T-helper 2 cell treated with Interferon-gamma antibody and Interleukin-4, amounts not matched to agents 100 ng/mL and 5 ng/mL, for 36 hours (primary cell): ENCODE data around the gene C15orf39. TPM values are rescaled to one million over a fixed set of nuclear protein-coding genes. Genes with fewer than 3 reads are reported as not detected.

Experiments used
- intact Hi-C: fragments of 100-400 bp; cut with micrococcal nuclease; formaldehyde crosslinking; loops from one replicate; pipeline ENCODE4 v1.15.1; 2023
- total RNA-seq: library from RNA; stranded (reverse); gene quantifications from 2 replicates; pipeline ENCODE4 v1.2.3, GENCODE V29; 2022

Gene C15orf39
- total RNA-seq, 1 donor from 2014 or later: 117 TPM

DNA sequence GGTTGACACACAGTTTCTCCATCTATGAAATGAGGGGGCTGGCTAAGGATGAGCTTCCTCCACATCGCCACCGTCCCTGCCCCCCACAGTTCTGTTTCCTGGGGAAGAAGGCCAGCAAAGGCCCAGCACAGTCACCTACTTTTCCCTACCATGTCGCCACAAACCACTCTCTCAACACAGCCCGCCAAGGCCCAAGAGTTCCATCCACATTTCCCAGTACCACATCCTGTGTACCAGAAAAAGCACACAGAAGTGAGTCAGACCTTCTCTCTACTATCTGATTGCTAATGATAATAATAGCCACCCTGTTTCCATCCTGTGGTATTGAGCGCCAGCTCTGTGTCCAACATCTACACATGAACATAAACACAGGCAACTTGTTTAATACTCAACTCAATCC lies 30.3 kb upstream of the C15orf39 start:
- intact Hi-C loops: no loop called here

DNA sequence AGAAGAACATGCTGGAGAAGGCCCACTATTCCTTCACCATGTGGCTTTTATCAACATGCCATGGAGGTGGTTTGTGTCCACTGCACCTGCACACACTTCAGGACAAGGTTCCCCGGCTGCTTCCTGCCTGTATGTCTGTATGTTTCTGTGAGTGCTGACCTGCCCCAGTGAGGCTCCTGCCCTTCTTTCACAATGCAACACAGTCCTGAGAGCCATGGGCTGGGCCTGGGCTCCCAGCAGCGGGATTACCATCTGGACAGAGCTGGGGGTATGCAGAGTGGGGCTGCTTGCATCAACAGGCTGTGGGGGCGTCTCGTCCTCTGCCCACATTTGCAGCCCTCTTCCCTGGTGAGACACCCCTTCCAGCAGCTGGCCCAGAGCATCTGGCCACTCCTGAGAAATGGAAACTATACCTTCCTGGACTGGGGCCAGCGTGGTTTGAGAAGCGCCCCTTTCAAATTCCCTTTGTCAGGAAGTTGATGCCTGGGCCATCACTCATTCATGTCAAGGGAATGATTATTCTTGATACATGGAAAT lies 29.3 kb upstream of the C15orf39 start:
- intact Hi-C loops: no loop called here

DNA sequence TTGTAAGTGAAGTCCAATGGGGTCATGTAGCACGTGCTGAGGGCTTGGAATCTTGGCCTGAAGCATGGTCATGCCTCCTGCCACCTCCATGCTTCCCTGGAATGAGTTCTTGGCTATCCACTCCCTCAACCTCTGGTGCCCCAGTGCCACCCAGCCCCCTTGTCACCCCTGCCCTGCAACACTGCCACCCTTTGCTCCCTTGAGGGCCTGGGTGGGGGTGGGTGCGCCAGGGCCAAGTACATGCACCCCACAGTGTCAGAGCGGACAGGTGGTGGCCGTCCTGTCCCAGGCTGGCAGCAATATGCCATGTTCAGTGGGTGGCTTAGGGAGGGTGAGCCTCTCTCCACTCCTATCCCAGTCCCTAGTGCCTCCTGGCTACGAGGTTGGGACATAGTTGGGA lies 27.6 kb upstream of the C15orf39 start:
- intact Hi-C loops: no loop called here

DNA sequence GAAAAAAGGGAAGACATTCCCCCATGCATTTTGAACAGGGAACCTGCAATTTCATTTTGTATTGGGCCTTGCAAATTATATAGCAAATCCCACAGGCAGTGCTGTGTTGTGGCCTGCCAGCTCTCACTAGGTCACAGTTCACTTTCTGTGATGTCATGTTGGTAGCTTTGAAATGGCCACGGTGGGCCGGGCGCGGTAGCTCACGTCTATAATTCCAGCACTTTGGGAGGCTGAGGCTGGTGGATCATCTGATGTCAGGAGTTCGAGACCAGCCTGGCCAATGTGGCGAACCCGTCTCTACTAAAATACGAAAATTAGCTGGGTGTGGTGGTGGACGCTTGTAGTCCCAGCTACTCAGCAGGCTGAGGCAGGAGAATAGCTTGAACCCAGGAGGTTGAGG lies 27.0 kb upstream of the C15orf39 start:
- intact Hi-C loops: no loop called here

DNA sequence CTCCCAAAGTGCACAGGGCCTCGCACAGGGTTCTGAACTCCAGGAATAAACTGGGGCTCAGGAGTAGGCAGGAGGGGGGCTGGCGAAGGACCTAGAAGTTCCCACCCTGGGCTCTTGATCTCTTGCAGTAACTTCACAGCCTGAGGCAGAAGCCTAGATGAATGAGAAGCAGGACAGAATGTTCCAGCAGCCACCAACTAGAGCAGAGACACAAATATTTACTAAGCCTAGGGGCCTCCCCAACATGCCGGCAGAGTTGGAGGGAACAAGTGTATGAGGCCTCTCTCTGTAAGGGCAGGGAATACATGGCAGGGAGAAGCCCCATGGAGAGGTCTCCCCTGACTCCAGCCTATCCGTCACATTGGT lies 25.3 kb upstream of the C15orf39 start:
- intact Hi-C loops: no loop called here

DNA sequence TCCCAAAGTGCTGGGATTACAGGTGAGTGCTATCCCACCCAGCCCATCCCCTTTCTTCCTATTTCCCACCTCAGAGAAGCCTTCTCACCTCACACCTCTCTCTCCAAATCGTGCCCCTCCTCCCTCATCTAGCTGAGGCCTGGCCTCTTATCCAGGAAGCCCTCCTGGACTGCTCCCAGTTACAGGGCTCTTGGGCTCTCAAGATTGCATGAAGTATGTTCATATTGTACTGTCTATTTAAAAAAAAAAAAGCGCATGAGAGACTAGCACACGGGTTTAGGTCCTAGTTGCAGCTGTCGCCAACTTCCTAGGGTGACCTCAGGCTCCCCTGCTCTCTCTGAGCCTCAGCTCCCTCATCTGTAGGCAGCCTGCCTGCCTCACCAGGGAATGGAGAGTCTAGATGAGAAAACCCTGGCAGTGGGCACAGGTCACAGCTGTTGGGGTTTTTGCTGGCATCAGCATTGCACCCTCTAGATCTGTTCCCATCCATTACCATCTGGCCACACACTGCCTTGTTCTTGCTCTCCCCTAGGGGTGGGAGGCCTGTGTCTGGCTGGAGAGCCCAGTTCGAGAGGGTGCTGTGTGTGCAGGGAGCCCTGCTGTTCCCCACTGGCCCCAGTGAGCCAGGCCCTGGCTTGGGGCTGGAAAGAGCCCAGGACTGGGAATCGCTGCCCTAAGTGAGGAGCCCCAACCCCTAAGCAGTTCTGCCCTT lies 24.2 kb upstream of the C15orf39 start:
- intact Hi-C loops: no loop called here

DNA sequence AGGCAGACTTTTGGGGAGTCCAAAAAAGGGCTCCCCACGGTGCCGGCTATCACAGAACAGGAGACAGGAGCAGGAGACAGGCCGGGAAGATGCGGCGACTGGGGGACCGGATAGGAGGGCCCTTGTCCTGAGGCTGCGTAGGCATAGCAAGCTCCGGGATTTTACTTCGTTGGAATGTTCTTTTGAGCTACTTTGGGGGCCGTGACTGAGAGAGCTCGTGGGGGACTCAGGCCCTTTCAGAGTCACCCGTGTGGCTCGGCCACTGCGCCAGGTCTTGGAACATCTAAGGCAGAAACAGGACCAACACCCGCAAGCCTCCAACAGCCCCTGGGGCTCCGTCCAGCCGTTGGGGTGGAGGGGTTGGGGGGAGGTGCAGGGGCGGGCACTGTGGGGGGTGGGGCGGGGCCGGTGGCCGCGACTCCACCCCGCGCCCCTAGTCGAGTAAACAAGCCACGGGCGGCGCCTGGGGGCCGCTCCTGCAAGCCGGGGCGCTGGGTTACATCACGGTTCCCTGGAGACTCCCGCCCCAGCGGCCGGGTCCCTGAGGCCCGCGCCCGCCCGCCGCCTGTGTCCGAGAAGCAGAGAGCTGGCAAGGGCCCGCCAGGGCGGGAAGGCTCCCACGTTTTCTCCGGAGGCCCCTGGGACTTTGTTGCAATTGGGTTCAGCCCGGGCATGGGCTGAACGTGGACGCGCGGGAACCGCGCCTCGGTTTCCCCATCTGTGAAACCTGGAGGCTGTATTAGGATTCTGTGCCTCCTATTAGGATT lies 23.3 kb upstream of the C15orf39 start:
- intact Hi-C loops: no loop called here

DNA sequence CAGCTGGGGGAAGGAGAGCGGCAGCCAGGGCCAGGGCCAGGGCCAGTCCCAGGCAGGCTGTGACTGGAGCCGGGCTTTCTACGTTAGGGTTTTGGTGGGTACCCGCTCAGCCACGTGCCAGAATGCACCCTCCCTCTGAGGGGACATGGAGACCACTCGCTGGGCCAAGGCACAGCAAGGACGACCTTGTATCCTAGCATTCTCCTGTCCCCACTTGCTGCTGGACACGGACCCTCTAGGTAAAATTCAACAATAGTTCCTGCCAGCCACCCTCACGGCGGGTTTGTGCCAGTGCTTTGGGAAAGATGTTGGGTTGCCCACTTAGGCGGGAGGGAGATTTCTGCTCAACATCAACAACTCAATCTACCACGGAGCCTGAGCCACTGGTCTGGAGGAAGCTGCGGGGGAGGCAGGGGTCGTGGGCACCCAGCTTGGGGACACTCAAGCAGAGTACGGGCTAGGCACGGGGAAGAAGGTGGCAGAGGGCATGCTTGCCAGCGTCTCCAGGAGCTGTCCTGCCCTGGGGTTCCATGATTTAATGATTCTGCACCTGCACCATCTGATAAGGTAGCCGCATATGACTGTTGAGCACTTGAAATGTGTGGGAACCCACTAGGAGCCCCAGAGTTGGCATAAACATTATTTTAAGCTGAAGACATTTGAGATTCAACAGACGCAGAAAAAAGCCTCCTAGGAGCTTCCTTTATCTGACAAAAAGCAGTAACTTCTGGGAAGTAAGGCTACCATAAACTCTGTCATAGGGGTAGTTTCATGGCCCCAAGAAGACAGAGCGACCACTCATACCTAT lies 22.5 kb upstream of the C15orf39 start:
- intact Hi-C loops: no loop called here

DNA sequence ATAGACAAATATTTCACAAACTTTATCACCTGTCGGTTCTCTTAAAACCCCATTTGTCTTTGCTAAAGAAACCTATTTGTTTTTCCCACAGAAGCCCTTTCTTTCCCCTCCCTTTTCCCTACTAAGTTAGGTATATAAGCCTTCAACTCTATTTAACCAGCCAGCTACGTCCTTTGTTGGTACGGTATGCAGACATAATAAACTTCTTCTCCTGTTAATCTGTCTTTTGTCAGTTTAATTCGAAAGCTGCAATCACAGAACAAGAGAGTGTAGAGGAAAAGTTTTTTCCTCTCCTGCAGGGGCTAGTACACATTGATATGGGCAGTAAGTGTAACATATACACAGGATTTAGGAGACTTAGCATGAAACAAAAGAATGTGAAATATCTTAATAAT lies 21.9 kb upstream of the C15orf39 start:
- intact Hi-C loops: no loop called here

DNA sequence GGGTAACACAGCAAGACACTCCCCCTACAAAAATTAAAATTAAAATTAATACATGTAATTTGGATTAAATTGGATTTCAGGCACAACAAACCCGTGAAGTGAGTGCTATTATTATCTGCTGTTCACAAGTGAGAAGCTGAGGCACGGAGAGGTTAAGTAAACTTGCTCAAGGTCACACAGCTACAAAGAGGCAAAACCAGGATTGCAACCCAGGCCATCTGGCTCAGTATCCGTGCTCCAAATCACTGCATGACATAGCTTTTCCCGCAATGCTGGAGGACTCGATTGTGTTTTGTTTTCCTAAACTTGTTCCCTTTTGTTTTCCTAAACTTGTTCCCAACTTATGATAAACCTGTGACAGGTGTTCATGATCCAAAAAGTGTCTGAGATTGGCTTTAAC lies 19.9 kb upstream of the C15orf39 start:
- intact Hi-C loops: no loop called here

DNA sequence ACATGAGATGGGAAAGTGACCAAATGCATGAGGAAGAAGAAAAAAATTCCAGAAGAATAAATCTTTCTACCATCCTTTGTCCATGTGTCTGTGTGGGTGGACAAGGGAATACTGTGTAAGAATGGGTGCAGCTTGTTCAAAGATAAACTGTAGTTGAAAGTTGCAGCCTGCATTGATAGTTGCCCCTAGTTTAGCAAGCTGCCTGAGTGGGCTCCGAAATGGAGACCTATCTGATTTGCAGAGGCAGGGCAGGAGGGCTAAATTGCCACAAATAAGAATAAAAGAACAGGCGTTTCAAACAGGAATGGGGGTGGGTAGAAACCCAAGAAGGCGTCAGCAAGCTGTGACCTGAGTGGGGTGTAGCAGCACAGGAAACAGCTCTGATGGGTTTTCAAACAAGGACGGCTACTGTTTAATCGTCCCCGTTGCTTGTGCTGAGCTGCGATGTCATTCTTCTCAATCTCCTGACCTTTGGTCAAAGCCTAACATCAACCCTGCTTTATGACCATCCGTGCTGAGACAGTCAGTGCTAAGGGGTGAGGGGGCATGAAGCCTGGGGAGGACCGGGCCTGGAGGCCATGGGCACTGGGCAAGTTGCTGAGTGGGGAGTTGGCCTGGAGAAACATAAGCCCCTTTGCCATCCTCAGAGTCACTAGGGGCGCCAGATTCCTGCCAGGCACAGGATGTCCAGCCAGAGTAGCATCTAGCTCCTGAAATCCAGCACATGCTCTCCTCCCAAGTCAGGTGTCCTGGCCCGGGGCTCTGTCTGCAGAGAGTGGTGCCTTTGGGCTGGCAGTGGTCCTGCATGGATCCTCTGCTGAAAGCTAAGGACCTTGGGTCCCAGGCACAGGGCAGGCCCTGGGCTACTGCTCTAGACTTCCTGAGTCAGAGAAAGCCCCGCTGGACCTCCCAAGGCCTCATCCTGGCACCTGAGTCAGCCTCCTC lies 19.2 kb upstream of the C15orf39 start:
- intact Hi-C loops: no loop called here

DNA sequence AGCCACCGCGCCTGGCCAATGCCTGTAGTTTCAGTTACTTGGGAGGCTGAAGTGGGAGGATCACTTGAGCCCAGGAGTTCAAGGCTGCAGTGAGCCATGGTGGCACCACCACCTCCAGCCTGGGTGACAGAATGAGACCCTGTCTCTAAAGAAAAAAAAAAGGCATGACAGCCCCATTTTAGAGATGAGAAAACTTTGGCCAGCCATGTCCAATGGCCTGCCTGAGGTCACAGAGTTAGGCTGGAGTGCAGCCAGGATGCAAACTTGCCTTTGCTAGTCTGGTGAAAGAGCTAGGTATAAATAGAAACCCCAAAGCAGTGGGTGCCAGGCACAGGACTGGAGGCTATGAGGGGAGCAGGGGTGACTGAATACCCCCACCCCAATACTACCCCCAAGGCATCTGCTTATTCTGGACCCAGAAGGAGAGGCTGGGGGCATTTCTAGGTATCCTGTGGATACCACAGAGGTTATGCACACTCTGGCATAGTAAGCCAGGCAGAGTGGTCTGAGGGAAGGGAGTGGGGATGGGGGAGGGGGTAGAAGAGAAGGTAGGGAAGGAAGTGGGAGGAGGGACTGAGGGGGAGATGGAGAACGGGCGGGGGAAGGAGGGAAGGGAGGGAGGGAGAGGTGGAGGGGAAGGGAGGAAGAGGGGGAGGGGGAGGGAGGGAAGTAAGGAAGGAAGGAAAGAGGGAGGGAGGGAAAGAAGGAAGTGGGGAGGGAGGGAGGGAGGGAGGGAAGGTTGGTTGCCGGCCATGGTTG lies 16.2 kb upstream of the C15orf39 start:
- intact Hi-C loops: no loop called here

DNA sequence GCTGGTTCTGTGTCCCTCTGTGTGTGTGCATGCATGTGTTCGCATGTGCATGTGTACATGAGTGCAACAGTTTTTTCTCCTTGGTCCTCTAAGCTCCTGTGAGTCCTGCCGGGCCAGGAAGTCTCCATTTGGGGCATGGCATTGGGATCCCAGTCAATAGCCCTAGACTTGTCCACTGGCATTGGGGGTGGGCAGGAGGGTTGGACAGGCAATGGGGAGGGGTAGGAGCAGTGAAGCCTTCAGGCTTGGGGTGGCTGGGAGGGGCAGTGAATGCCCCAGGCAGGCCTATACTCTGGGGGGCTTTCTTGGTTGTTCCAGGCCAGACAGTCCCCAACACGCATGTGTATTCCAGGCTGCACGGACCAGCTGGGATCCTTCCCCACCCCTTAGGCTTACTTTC lies 15.6 kb upstream of the C15orf39 start:
- intact Hi-C loops: no loop called here

DNA sequence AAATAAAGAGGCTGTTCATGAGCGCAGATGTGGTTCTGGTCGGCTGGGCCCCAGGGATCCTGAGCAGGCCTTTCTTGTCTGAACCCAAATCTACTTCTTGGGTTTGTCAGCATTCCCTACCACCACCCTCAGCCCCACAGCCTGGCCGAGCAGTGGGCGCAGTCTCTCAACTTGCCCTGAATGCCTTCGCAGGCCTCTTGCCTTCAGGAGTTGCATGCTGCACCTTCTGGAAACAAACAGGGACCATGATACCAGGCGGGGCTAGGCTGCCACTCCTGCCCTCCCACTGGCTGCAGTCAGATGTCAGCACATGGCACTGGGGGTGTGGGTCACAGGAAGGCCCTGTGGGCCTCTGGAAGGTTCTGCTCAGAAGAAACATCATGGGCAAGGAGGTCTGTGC lies 13.2 kb upstream of the C15orf39 start:
- intact Hi-C loops: no loop called here

DNA sequence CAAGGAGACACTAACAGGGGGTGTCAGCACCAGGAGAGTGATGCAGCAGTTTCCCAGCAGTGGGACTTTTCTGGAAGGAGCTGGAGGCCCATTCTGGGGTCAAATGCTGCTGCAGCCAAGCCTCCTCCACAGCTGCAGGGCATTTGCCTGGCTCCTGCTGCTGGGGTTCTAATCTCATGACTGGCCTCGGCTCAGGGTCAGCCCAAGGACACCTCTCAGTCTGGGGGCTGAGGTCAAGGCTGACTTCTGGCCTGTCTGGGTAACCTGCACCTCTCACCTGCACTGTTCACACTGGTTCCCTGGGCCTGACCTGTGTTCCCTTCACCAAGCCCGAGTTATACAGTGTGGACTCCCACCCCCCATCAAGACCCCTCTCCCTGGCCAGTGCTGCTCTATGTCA lies 10.4 kb upstream of the C15orf39 start:
- intact Hi-C loops: no loop called here

DNA sequence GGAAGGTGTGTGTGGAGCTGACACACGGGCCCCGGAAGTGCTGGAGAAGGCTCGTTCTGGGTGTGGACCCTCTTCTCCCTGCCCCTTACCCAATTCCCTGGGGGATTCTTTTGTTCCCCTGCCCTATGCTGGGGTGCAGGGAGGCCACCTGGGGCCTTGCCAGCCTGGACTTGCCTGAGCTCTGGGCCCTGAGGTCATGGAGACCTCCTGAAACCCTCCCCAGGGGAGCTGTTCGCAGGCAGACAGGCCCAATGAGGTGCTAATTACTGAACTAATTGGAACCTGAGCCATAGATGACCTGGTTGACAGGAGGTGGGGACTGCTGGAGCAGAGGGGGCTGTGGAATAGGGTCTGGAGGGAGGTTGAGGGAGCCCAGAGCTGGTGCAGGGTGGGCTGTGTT lies 9.4 kb upstream of the C15orf39 start:
- intact Hi-C loops: no loop called here

DNA sequence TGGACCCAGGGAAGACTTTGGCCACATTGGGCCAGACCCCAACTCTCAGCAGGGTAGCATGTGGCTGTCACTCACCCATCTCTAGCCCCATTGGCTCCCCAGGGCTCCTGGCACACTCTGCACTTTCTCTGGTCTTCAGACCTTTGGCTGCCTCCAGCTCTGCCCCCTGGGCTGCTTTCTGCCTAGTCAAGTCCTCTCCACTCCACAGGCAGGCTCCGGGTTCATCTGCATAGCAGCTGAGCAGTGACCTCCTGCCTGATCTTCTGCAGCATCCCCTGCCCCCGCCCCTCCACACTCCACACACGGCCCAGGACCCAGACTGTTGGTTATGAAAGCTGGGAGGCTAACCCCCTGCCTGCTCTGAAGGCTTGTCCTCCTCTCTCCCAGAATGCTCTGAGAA lies 8.4 kb upstream of the C15orf39 start:
- intact Hi-C loops: no loop called here

DNA sequence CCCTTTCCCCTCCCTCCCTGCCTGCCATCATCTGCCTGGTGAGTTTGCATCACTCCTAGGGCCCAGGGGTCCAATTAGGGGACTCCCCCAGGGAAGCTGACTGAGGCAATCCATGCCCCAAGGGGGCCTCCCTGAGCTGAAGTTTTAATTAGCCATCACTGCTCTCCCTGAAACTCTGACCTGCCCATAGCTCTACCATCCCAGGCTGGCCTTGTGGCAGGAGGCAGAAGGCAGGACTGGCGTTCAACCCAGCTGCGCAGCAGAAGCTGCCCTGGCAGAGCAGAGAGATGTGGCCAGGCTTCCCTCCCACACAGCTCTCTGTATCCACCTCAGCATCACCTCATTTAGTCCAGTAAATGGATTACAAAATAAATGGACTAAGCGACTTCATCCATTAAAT lies 7.7 kb upstream of the C15orf39 start:
- intact Hi-C loops: no loop called here

DNA sequence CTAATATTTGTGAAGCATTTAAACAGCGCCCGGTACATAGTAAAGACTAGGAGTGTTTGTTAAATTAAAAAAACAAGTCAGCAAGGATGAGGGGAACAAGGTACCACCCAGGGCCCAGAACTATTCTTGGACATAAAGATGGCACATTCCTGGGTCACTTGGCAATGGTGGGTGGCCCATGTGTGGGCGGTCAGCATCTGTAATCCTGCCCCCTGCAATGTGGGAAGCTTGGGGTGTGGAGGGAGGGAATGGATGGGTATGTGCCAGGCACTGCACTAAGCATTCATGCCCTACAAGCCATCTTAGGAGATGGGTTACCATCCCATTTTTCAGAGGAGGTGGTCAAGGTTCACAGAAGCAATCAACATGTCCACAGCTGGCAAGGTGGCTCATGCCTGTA lies 7.3 kb upstream of the C15orf39 start:
- intact Hi-C loops: no loop called here

DNA sequence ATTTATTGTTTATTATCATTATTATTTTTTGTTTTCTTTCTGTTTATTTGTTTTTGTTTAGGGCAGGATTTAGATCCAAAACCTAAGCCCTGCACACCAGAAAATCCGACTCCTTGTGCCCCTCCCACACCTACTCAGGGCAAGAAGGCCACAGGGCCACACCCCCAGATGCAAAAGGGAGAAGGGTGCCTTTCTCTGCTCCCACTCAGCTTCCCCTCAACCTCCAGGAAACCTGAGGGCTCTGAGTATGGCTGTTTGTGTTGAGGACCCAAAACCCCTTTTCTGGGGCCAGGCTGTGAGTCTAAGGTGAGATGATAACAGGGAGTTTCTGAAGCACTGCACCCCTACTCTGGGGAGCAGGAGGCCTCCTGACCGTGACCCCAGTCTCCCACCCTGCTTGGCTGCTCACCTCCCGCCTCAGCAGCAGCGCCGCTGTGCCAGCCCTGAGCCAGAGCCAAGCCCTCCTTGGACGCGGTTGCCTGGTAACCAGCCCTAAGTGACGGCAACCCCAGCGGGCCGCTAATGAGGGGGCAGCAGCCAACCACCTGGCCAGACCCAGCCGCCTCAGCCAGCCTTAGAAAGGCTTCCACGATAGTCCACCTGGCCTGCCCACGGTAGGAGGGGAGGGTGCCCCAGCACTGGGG lies 6.4 kb upstream of the C15orf39 start:
- intact Hi-C loops: no loop called here
